ENCODE results near the gene HSPA12B. TPM values are rescaled to one million over a fixed set of nuclear protein-coding genes. Genes with fewer than 3 reads are reported as not detected.

The HSPA12B gene
- total and polyA plus RNA-seq, 2 of the 13 experiments (the other 11 are each of a cell fraction or from before 2014, with no cell fraction given) = 0.01 TPM; not detected in 1

DNA sequence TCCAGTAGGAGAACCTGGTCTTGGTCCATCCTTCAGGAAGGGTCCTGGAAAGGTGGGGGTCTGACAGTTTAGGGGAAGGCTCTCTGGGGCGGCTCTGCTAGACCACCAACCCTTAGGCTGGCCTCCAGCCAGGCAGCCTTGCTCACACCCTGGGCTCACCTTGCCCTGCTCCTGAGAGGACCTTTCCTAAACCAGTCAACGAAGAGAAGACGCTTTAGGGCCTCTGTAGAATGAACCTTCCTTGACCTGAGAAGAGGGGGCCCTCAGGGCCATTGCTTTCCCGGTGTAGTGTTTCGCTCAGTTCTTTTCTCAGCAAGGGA lies 64.7 kb downstream of the HSPA12B start (continued):
- TF ChIP-seq, protein P1, sequence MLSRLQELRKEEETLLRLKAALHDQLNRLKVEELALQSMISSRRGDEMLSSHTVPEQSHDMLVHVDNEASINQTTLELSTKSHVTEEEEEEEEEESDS (CRISPR knock-in tag; IDR thresholded peaks at IDR 0.05; ENCODE audit: borderline replicate concordance) = 0 out of 2 replicates have a peak, but pooled peaks have one; percentile 47
- TF ChIP-seq ZSCAN31 (CRISPR knock-in tag; IDR thresholded peaks at IDR 0.05; ENCODE audit: low read depth) = 0 out of 2 replicates have a peak, but pooled peaks have one; percentile 23
- TF ChIP-seq MED13 (CRISPR knock-in tag; IDR thresholded peaks at IDR 0.05) = no peak
- peak; percentile 58; the same call in 1 of the 2 replicates for TF ChIP-seq ZNF44 (CRISPR knock-in tag; IDR thresholded peaks at IDR 0.05)
- TF ChIP-seq, protein P2, sequence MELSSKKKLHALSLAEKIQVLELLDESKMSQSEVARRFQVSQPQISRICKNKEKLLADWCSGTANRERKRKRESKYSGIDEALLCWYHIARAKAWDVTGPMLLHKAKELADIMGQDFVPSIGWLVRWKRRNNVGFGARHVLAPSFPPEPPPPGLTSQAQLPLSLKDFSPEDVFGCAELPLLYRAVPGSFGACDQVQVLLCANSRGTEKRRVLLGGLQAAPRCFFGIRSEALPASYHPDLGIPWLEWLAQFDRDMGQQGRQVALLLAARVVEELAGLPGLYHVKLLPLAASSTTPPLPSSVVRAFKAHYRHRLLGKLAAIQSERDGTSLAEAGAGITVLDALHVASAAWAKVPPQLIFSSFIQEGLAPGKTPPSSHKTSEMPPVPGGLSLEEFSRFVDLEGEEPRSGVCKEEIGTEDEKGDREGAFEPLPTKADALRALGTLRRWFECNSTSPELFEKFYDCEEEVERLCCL (CRISPR knock-in tag; IDR thresholded peaks at IDR 0.05; ENCODE audit: borderline replicate concordance) = peak; percentile 73; the same call in 1 of the 2 replicates
- no peak for TF ChIP-seq ZBTB7B (CRISPR knock-in tag; IDR thresholded peaks at IDR 0.05)
- 0 out of 2 replicates have a peak, but pooled peaks have one; percentile 61 for TF ChIP-seq ZMAT3 (CRISPR knock-in tag; conservative IDR thresholded peaks at IDR 0.05)
- TF ChIP-seq, protein P3, sequence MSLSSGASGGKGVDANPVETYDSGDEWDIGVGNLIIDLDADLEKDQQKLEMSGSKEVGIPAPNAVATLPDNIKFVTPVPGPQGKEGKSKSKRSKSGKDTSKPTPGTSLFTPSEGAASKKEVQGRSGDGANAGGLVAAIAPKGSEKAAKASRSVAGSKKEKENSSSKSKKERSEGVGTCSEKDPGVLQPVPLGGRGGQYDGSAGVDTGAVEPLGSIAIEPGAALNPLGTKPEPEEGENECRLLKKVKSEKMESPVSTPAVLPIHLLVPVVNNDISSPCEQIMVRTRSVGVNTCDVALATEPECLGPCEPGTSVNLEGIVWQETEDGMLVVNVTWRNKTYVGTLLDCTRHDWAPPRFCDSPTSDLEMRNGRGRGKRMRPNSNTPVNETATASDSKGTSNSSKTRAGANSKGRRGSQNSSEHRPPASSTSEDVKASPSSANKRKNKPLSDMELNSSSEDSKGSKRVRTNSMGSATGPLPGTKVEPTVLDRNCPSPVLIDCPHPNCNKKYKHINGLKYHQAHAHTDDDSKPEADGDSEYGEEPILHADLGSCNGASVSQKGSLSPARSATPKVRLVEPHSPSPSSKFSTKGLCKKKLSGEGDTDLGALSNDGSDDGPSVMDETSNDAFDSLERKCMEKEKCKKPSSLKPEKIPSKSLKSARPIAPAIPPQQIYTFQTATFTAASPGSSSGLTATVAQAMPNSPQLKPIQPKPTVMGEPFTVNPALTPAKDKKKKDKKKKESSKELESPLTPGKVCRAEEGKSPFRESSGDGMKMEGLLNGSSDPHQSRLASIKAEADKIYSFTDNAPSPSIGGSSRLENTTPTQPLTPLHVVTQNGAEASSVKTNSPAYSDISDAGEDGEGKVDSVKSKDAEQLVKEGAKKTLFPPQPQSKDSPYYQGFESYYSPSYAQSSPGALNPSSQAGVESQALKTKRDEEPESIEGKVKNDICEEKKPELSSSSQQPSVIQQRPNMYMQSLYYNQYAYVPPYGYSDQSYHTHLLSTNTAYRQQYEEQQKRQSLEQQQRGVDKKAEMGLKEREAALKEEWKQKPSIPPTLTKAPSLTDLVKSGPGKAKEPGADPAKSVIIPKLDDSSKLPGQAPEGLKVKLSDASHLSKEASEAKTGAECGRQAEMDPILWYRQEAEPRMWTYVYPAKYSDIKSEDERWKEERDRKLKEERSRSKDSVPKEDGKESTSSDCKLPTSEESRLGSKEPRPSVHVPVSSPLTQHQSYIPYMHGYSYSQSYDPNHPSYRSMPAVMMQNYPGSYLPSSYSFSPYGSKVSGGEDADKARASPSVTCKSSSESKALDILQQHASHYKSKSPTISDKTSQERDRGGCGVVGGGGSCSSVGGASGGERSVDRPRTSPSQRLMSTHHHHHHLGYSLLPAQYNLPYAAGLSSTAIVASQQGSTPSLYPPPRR (CRISPR knock-in tag; IDR thresholded peaks at IDR 0.05; ENCODE audit: borderline replicate concordance) = 0 out of 2 replicates have a peak, but pooled peaks have one; percentile 9
- TF ChIP-seq REXO4 (CRISPR knock-in tag; IDR thresholded peaks at IDR 0.05; ENCODE audit: borderline replicate concordance) = no peak
- TF ChIP-seq ZNF230 (CRISPR knock-in tag; IDR thresholded peaks at IDR 0.05) = 0 out of 2 replicates have a peak, but pooled peaks have one; percentile 37
- TF ChIP-seq ZBTB20 (CRISPR knock-in tag; IDR thresholded peaks at IDR 0.05; ENCODE audit: borderline replicate concordance, low read depth) = 0 out of 2 replicates have a peak, but pooled peaks have one; percentile 10
- 0 out of 2 replicates have a peak, but pooled peaks have one; percentile 20 for TF ChIP-seq ZNF124 (CRISPR knock-in tag; IDR thresholded peaks at IDR 0.05)
- 0 out of 2 replicates have a peak, but pooled peaks have one; percentile 0 for TF ChIP-seq ZNF605 (CRISPR knock-in tag; IDR thresholded peaks at IDR 0.05)
- 0 out of 2 replicates have a peak, but pooled peaks have one; percentile 20 for TF ChIP-seq TARDBP (CRISPR knock-in tag; IDR thresholded peaks at IDR 0.05)
- peak; percentile 45; the same call in 1 of the 2 replicates for TF ChIP-seq ARID2 (CRISPR knock-in tag; IDR thresholded peaks at IDR 0.05; ENCODE audit: borderline replicate concordance)
- TF ChIP-seq, protein P4, sequence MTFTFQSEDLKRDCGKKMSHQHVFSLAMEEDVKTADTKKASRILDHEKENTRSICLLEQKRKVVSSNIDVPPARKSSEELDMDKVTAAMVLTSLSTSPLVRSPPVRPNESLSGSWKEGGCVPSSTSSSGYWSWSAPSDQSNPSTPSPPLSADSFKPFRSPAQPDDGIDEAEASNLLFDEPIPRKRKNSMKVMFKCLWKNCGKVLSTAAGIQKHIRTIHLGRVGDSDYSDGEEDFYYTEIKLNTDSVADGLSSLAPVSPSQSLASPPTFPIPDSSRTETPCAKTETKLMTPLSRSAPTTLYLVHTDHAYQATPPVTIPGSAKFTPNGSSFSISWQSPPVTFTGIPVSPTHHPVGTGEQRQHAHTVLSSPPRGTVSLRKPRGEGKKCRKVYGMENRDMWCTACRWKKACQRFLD (CRISPR knock-in tag; IDR thresholded peaks at IDR 0.05; ENCODE audit: borderline replicate concordance) = 0 out of 2 replicates have a peak, but pooled peaks have one; percentile 38
- TF ChIP-seq PAWR (CRISPR knock-in tag; IDR thresholded peaks at IDR 0.05; ENCODE audit: borderline replicate concordance) = 0 out of 2 replicates have a peak, but pooled peaks have one; percentile 40
- TF ChIP-seq, protein P5, sequence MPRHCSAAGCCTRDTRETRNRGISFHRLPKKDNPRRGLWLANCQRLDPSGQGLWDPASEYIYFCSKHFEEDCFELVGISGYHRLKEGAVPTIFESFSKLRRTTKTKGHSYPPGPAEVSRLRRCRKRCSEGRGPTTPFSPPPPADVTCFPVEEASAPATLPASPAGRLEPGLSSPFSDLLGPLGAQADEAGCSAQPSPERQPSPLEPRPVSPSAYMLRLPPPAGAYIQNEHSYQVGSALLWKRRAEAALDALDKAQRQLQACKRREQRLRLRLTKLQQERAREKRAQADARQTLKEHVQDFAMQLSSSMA (CRISPR knock-in tag; IDR thresholded peaks at IDR 0.05) = peak; percentile 28; the same call in 1 of the 2 replicates
- TF ChIP-seq, protein P6, sequence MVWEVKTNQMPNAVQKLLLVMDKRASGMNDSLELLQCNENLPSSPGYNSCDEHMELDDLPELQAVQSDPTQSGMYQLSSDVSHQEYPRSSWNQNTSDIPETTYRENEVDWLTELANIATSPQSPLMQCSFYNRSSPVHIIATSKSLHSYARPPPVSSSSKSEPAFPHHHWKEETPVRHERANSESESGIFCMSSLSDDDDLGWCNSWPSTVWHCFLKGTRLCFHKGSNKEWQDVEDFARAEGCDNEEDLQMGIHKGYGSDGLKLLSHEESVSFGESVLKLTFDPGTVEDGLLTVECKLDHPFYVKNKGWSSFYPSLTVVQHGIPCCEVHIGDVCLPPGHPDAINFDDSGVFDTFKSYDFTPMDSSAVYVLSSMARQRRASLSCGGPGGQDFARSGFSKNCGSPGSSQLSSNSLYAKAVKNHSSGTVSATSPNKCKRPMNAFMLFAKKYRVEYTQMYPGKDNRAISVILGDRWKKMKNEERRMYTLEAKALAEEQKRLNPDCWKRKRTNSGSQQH (CRISPR knock-in tag; IDR thresholded peaks at IDR 0.05; ENCODE audit: low read depth) = peak; percentile 20; the same call in 1 of the 2 replicates

Measured in HepG2 (cell line).